Cardiac fibroblast (primary cell): ENCODE results near the gene MGMT.

ENCODE experiments used
- DNase-seq, 2 donors: peaks; one replicate each; pipeline versions ENCODE4 v3.0.0 to v3.0.0-alpha.2; 2010; ENCODE audit warnings: low read depth in 2 of 2
- H3K4me3 ChIP-seq, 2 donors: replicated peaks in 1 of 2; 1 replicate in 1 of 2; 2 replicates in 1 of 2; pipeline ENCODE4 v1.5.1; 2011; ENCODE audit warnings: low read depth in 2 of 2, low read length in 2 of 2, mild to moderate bottlenecking in 2 of 2, moderate library complexity in 1 of 2
- TF ChIP-seq, protein P1 (sequence below): IDR thresholded peaks from one replicate; pipeline ENCODE4 v1.5.1; 2011; ENCODE audit warnings: low read depth, mild to moderate bottlenecking, low read length, inconsistent platforms

The MGMT gene

DNA sequence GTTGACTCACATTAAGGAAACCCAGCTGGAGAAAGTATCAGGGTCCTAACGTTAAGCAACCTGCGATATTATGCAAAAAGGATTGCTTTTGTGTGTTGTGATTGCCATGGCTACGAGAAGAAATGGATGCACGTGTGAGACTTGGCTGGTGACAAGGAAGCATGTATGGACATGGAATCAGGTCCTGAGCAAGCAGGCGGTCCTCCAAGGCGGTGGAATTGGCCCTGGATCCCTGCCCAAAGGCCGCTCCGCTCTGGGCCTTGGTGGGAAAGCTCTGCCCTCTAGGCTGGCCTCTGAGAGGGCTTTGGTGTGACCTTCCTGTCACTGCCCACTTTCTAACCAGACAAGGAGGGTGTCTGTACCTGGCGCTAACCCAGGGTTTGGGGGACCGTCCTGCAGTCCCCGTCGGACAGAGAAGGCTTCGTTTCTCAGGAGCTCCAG, 305.0 kb downstream of the MGMT start:
- no peak overlapping the region for H3K4me3 ChIP-seq
- TF ChIP-seq, protein P1, sequence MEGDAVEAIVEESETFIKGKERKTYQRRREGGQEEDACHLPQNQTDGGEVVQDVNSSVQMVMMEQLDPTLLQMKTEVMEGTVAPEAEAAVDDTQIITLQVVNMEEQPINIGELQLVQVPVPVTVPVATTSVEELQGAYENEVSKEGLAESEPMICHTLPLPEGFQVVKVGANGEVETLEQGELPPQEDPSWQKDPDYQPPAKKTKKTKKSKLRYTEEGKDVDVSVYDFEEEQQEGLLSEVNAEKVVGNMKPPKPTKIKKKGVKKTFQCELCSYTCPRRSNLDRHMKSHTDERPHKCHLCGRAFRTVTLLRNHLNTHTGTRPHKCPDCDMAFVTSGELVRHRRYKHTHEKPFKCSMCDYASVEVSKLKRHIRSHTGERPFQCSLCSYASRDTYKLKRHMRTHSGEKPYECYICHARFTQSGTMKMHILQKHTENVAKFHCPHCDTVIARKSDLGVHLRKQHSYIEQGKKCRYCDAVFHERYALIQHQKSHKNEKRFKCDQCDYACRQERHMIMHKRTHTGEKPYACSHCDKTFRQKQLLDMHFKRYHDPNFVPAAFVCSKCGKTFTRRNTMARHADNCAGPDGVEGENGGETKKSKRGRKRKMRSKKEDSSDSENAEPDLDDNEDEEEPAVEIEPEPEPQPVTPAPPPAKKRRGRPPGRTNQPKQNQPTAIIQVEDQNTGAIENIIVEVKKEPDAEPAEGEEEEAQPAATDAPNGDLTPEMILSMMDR, result no peak
- DNase-seq, result no peak

DNA sequence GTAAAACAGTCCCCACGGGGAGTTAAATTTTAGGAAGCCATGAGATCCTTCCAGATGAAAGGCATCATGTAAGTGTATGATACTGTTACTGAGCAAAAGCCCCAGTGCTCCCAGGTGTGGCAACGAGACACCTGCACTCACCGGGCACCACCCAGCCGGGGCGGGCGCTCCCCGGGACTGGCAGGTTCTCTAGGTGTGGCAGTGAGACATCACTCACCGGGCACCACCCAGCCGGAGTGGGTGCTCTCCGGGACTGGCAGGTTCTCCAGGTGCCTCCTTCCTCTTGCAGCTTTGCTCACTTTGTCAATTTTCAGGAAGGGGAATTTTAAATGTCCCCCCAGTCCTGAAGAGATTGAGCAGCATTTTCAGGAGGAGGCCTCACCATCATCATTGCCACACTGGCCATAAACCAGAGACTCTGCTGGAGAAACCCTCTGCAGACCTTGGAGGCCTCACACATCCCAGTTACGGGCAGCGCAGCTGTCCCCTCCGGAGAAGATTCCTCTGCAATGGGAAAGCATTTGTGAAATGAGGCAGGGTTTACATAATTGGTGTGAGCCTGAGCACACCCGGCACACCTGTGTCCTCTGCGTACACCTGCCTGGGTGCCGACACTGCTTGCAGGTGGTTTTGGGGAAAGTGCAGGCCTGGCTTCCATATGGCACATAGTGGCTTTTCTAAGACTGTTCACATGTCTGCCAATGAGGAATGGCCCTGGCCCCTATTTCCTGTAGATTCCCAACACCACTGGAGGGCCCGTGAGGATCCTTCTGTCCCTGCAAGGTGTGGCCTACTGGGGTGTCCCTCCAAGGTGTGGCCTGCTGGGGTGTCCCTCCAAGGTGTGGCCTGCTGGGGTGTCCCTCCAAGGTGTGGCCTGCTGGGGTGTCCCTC, 305.7 kb downstream of the MGMT start:
- TF ChIP-seq, protein P1, result no peak
- DNase-seq, result no peak
- H3K4me3 ChIP-seq, result no peak overlapping the region

DNA sequence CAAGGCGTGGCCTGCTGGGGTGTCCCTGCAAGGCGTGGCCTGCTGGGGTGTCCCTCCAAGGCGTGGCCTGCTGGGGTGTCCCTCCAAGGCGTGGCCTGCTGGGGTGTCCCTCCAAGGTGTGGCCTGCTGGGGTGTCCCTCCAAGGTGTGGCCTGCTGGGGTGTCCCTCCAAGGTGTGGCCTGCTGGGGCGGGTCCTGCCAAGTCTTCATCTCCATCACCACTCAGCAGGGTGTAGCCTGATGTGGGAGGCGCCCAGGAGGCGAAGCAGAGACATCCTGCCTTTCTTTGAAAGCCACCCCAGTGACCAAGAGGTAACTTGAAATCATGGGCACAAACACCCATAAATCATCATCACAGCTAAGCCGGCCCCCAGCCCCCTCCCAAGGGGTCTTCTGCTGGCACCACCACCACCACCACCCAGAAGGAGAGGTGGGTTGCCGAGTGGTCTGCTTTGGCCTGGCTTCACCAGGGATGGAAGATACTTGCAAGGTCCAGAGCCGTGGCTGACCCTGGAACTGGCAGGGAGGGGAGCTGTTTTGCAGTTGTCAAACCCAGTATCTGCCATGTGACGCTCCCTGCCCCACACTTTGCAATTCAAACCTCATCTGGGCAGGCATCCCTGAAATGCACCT, 306.4 kb downstream of the MGMT start:
- no peak overlapping the region for H3K4me3 ChIP-seq
- TF ChIP-seq, protein P1, result no peak
- no peak for DNase-seq

DNA sequence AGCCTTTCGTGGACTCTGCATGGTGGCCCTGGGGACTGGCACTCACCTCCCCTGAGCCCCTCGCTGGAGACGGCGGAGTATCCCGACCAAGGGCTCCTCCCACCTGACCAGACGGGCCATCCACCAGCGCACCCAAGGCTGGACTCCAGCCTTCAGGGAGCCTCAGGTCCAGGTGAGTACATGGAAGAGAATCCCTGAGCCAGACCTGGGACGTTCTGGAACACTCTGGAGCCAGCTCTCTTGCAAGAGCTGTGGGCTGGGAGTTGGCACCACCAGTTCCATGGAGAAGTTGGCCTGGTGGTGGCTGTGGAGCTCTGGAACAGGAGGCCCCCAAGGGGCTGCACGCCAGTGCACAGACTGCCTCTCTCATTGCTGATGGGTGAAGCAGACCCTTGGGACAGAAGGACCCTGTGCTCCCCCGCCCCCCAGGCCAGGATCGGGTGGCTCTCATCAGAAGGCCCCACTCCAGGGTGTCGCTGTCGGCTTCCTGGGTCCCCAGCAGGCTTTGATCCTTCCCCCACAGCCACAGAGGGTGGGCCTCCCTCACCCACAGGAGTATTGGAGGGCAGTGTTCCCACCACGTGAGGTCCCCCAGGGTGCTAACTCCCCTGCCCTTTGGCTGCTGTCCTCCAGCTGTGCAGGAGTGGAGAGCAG, 307.2 kb downstream of the MGMT start:
- no peak overlapping the region for H3K4me3 ChIP-seq
- DNase-seq, result no peak
- TF ChIP-seq, protein P1, result no peak

DNA sequence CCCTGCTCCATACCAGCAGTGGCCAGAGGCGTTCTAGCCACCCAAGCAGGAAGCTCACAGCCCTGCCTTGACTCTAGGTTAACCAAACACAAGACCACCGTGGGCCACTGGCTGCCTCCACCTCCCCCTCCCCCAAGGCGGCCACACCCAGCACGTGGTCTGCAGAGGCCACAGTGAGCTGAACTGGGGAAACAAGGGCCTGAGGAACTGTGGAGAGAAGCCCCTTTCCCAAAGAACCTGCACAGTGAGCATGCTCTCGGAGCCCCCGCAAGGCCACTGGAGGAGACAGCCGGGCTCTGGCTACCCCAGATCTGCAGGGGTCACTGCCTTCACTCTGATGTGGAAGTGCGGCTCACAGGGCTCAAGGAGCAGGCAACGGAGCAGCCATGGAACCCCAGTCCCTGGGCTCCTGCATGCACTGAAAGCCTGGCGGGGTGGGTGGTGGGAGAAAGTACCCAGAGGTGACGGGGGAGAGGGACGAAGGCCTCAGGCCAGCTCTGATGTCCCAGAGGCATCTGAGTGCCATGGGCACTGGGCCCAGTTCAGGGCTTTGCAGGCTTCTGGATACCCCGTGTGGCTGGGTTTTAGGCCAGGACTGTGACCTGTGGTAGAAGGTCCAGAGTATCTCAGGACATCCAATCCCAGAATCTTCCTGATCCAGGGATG, 307.8 kb downstream of the MGMT start:
- no peak for DNase-seq
- H3K4me3 ChIP-seq, result no peak overlapping the region
- TF ChIP-seq, protein P1, result no peak

DNA sequence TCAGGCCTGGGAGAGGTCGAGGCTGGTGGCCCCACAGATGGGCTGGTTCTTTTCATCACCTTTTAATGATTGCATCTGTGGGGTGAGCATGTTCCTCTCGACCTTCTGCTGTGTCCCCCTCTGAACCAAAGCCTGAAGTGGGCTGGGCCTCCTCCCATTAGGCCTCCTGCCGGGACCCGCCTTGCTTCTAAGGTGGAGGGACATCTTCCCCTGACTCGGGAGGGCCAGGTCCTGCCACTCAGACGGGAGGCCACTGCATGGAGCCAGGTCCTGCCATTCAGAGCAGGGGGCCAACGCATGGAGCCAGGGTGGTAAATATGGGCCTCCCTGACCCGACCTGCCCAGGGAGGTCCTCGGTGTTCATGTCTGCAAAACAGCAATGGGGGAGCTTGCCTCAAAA, 308.6 kb downstream of the MGMT start:
- no peak overlapping the region for H3K4me3 ChIP-seq
- no peak for DNase-seq
- TF ChIP-seq, protein P1, result no peak
